GM12874 (cell line): ENCODE measurements around the gene SH3GL1.

Source experiments
- CTCF ChIP-seq: IDR thresholded peaks from 2 replicates; pipeline ENCODE4 v1.5.1; 2011; ENCODE audit warnings: low read depth, mild to moderate bottlenecking, control low read depth, low read length, moderate library complexity; ENCODE audit not compliant: insufficient read depth

SH3GL1 gene

GRCh38 chr19:4400135-4400936 lies at the start of gene SH3GL1:
Gene SH3GL1, minus strand, starts transcription at chr19:4400547. Its CDS starts 179 bp downstream, at chr19:4400368.
- TF ChIP-seq CTCF = peak; percentile 96

GRCh38 chr19:4449639-4450028 lies 49.3 kb upstream of the SH3GL1 start:
- TF ChIP-seq CTCF = no peak

GRCh38 chr19:4449022-4449638 lies 48.8 kb upstream of the SH3GL1 start:
- no peak for TF ChIP-seq CTCF

GRCh38 chr19:4448147-4448985 lies 48.0 kb upstream of the SH3GL1 start:
- no peak for TF ChIP-seq CTCF

GRCh38 chr19:4447327-4448146 lies 47.2 kb upstream of the SH3GL1 start:
- no peak for TF ChIP-seq CTCF

- TF ChIP-seq CTCF = no peak
These were observed 46.4 kb upstream of the SH3GL1 start for GRCh38 chr19:4446704-4447200.
